ENCODE measurements around the gene COL24A1. TPM values are rescaled to one million over a fixed set of nuclear protein-coding genes. Genes with fewer than 3 reads are reported as not detected.

Gene COL24A1
- total RNA-seq, 1 experiment from 2014 or later, result not detected

DNA sequence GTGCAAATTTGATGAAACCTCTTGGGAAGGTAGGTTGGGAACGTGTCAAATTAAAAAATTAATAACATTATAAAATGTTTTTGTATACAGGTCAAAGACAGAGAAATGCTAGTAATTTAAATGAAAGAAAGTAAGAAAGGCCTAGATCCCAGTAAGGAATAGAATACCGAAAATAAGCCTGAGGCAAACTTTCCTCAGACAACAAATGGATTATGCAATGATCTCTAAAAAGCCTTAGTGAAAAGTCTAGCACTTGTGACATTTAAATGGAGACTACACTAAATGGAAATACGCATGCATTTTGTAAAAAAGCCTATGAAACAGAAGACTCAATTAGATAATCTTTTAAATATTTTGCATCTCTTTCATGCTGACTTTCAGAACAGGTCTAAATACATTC, 309.9 kb downstream of the COL24A1 start:
- Histone ChIP-seq H3K4me3 (replicated peaks in 1 of 2; ENCODE audit: low read depth in 1 of 2, low read length in 2 of 2) (no peak overlapping the region), H3K79me2 (ENCODE audit: insufficient read depth, low read length) (no peaks in the 10 kb centered on the region), H4K20me1 (ENCODE audit: insufficient read depth) (no peaks in the 10 kb centered on the region), H3K9ac (ENCODE audit: low read length) (no peak overlapping the region), H3K4me1 (ENCODE audit: control insufficient read depth in 1 of 2, insufficient read depth in 2 of 2, low read length in 2 of 2) (peaks cover 22 to 23% of the 10 kb centered on the region in 2 experiments), H3K9me2 (ENCODE audit: insufficient read depth) (no peaks in the 10 kb centered on the region), H2AFZ (ENCODE audit: low read depth, low read length, poor library complexity, severe bottlenecking) (peak overlapping the region; percentile 62), H3K27me3 (ENCODE audit: insufficient read depth, low read length) (no peaks in the 10 kb centered on the region), H3K27ac (ENCODE audit: low read depth, low read length) (no peak overlapping the region), H3K9me3 (ENCODE audit: control insufficient read depth in 1 of 2, insufficient read depth in 1 of 2, low read depth in 1 of 2, low read length in 2 of 2) (no peaks in the 10 kb centered on the region), H3K36me3 (ENCODE audit: control insufficient read depth in 1 of 2, insufficient read depth in 2 of 2, low read length in 2 of 2) (no peaks in the 10 kb centered on the region), H3K4me2 (ENCODE audit: low read length) (no peak overlapping the region)
- no TSS peak for BruUV-seq (replicated peaks)
- ChIA-PET CTCF (no interaction called here), POLR2A (no interaction called here), RAD21 (ENCODE audit: low non-redundant PET in 1 of 2, low total read pairs in 2 of 2, uncharacterized antibody in 2 of 2, unreplicated experiment in 2 of 2) (no interaction called here)
- DNase-seq (ENCODE audit: low read depth, low spot score) (no peak), ATAC-seq (no peak)
- no peak for TF ChIP-seq RAD21 (IDR thresholded peaks at IDR 0.05; ENCODE audit: low read depth)
- intact Hi-C loops (cut with micrococcal nuclease), result no loop called here

DNA sequence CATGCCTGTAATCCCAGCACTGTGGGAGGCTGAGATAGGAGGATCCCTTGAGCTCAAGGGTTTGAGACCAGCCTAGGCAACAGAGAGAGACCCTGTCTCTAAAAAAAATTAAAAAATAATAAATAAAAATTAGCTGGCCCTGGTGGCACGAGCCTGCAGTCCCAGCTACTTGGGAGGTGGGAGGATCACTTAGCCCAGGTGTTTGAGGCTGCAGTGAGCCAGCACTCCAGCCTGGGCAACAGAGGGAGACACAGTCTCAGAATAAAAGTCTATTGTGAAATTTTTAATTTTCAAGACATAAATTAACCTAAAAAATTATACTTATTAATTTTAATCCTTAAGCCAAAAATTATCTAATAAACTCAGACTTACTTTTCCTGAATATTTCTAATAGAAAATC, 317.1 kb downstream of the COL24A1 start:
- ChIA-PET CTCF (interaction anchor here (0.8 kb wide), 1 partner anchor 72 kb away, joined by 3 read pairs; no protein-coding TSS in a partner anchor), RAD21 (ENCODE audit: low non-redundant PET in 1 of 2, low total read pairs in 2 of 2, uncharacterized antibody in 2 of 2, unreplicated experiment in 2 of 2) (no interaction called here), POLR2A (no interaction called here)
- no peaks in the 10 kb centered on the region for H3K9me3 ChIP-seq (ENCODE audit: control insufficient read depth in 1 of 2, insufficient read depth in 1 of 2, low read depth in 1 of 2, low read length in 2 of 2)
- H3K9me2 ChIP-seq (ENCODE audit: insufficient read depth), result no peaks in the 10 kb centered on the region
- H3K9ac ChIP-seq (ENCODE audit: low read length), result no peak overlapping the region
- no peaks in the 10 kb centered on the region for H3K79me2 ChIP-seq (ENCODE audit: insufficient read depth, low read length)
- H2AFZ ChIP-seq (ENCODE audit: low read depth, low read length, poor library complexity, severe bottlenecking), result peak overlapping the region; percentile 26
- DNase-seq (ENCODE audit: low read depth, low spot score) (no peak), ATAC-seq (peak; percentile 63)
- peak; percentile 7; the same call in 1 of the 2 replicates for TF ChIP-seq RAD21 (IDR thresholded peaks at IDR 0.05; ENCODE audit: low read depth)
- TF ChIP-seq EZH2phosphoT487 (IDR thresholded peaks at IDR 0.05; ENCODE audit: borderline replicate concordance), result no peak
- no TSS peak for BruUV-seq (replicated peaks)
- no peak overlapping the region for H3K4me3 ChIP-seq (replicated peaks in 1 of 2; ENCODE audit: low read depth in 1 of 2, low read length in 2 of 2)
- H4K20me1 ChIP-seq (ENCODE audit: insufficient read depth), result no peaks in the 10 kb centered on the region
- no peaks in the 10 kb centered on the region for H3K27me3 ChIP-seq (ENCODE audit: insufficient read depth, low read length)
- H3K4me2 ChIP-seq (ENCODE audit: low read length), result no peak overlapping the region
- H3K27ac ChIP-seq (ENCODE audit: low read depth, low read length), result no peak overlapping the region
- intact Hi-C loops (cut with micrococcal nuclease), result no loop called here
- no peaks in the 10 kb centered on the region for H3K4me1 ChIP-seq (ENCODE audit: control insufficient read depth in 1 of 2, insufficient read depth in 2 of 2, low read length in 2 of 2)
- H3K36me3 ChIP-seq (ENCODE audit: control insufficient read depth in 1 of 2, insufficient read depth in 2 of 2, low read length in 2 of 2), result no peaks in the 10 kb centered on the region

DNA sequence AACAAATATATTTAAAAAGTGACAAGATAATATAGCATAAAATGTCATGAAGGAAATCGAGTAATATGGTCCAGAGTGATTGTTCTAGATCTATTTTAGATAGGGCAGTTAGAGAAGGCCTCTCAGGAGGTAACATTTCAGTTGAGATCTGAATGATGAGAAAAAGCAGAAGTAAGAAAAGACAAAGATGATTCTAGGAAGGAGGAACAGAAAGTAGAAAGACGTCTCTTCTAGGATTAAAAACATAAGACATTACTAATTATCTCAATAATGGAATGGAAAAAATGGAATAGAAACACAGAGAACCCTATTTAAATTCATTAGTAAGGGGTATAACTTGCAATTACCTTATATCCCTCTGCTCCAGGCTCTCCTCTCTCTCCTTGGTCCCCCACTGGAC, 318.3 kb downstream of the COL24A1 start:
- Histone ChIP-seq H3K4me1 (ENCODE audit: control insufficient read depth in 1 of 2, insufficient read depth in 2 of 2, low read length in 2 of 2) (no peaks in the 10 kb centered on the region), H2AFZ (ENCODE audit: low read depth, low read length, poor library complexity, severe bottlenecking) (no peak overlapping the region), H3K4me2 (ENCODE audit: low read length) (no peak overlapping the region), H3K27ac (ENCODE audit: low read depth, low read length) (no peak overlapping the region), H3K27me3 (ENCODE audit: insufficient read depth, low read length) (no peaks in the 10 kb centered on the region), H3K79me2 (ENCODE audit: insufficient read depth, low read length) (no peaks in the 10 kb centered on the region), H3K36me3 (ENCODE audit: control insufficient read depth in 1 of 2, insufficient read depth in 2 of 2, low read length in 2 of 2) (no peaks in the 10 kb centered on the region), H3K4me3 (replicated peaks in 1 of 2; ENCODE audit: low read depth in 1 of 2, low read length in 2 of 2) (no peak overlapping the region), H3K9me2 (ENCODE audit: insufficient read depth) (no peaks in the 10 kb centered on the region), H4K20me1 (ENCODE audit: insufficient read depth) (no peaks in the 10 kb centered on the region), H3K9me3 (ENCODE audit: control insufficient read depth in 1 of 2, insufficient read depth in 1 of 2, low read depth in 1 of 2, low read length in 2 of 2) (no peaks in the 10 kb centered on the region), H3K9ac (ENCODE audit: low read length) (no peak overlapping the region)
- intact Hi-C loops (cut with micrococcal nuclease), result no loop called here
- RAD21 ChIA-PET (ENCODE audit: low non-redundant PET in 1 of 2, low total read pairs in 2 of 2, uncharacterized antibody in 2 of 2, unreplicated experiment in 2 of 2), result no interaction called here
- TF ChIP-seq SRF (IDR thresholded peaks at IDR 0.05; ENCODE audit: low read depth), result no peak
- TF ChIP-seq CTCF (IDR thresholded peaks at IDR 0.05 in 2 of 3, conservative IDR thresholded peaks at IDR 0.05 in 1 of 3; ENCODE audit: borderline replicate concordance in 1 of 3, insufficient read depth in 1 of 3, low read depth in 2 of 3, low read length in 2 of 3), result no peak
- no peak for TF ChIP-seq CBX3 (IDR thresholded peaks at IDR 0.05; ENCODE audit: low read depth)
- no peak for TF ChIP-seq YY1 (IDR thresholded peaks at IDR 0.05; ENCODE audit: extremely low read depth, insufficient replicate concordance, low read depth, low read length)
- no peak for TF ChIP-seq JUND (IDR thresholded peaks at IDR 0.05)
- TF ChIP-seq EZH2 (IDR thresholded peaks at IDR 0.05), result no peak
- no TSS peak for BruUV-seq (replicated peaks)
- POLR2A ChIA-PET, result no interaction called here
- DNase-seq (ENCODE audit: low read depth, low spot score) (no peak), ATAC-seq (no peak)
- CTCF ChIA-PET, result no interaction called here

Measured in HCT116 (cell line).